Urinary bladder (tissue), 4 donors: ENCODE results near the gene RAB31. TPM values are rescaled to one million over a fixed set of nuclear protein-coding genes. Genes with fewer than 3 reads are reported as not detected.

Experiments used
- DNase-seq: peaks from one replicate; pipeline ENCODE4 v3.0.0-alpha.2; 2015; ENCODE audit errors: extremely low spot score
- H3K27ac ChIP-seq: one replicate; pipeline ENCODE4 v1.5.1; 2013; ENCODE audit warnings: low read depth, mild to moderate bottlenecking, moderate library complexity
- H3K36me3 ChIP-seq: one replicate; pipeline ENCODE4 v1.6.1; 2013; ENCODE audit warnings: mild to moderate bottlenecking, moderate library complexity; ENCODE audit not compliant: insufficient read depth
- H3K4me1 ChIP-seq: one replicate; pipeline ENCODE4 v1.6.1; 2013; ENCODE audit warnings: mild to moderate bottlenecking, moderate library complexity; ENCODE audit not compliant: insufficient read depth
- H3K4me3 ChIP-seq: one replicate; pipeline ENCODE4 v1.5.1; 2013; ENCODE audit warnings: low read depth, low read length
- WGBS: extraction: QIAGEN DNeasy Blood & Tissue Kit; methylation state at CpG from one replicate; pipeline ENCODE4 v1.1.7; 2013; 5-methylcytosine and 5-hydroxymethylcytosine counted together
- polyA plus RNA-seq: library from polyadenylated mRNA; stranded (reverse); fragments of 200-250 nt; gene quantifications from one replicate; pipeline ENCODE4 v1.2.3, GENCODE V29; 2013
- total RNA-seq: library from RNA; depleted of rRNA; stranded (reverse); fragments of >200 nt; gene quantifications from one replicate; pipeline ENCODE4 v1.2.3, GENCODE V29; 2014
- donor health status: healthy with polysubstance abuse.
- donor health status: healthy.

Gene RAB31
- total and polyA plus RNA-seq, 2 donors, result 37.1 to 77.2 TPM

- no peaks in the 10 kb centered on the region for H3K36me3 ChIP-seq
- no peak overlapping the region for H3K27ac ChIP-seq
- no peak for DNase-seq
- 86% methylated on average over 14 of the region's 14 CpGs for WGBS
- no peak overlapping the region for H3K4me3 ChIP-seq
- H3K4me1 ChIP-seq, result no peaks in the 10 kb centered on the region
Measured at GRCh38 chr18:9771977-9772660, 64.0 kb downstream of the RAB31 start.

- Histone ChIP-seq H3K4me3 (no peak overlapping the region), H3K36me3 (no peaks in the 10 kb centered on the region), H3K27ac (no peak overlapping the region), H3K4me1 (no peaks in the 10 kb centered on the region)
- no peak for DNase-seq
- 95% methylated on average over 13 of the region's 13 CpGs for WGBS
Measured at GRCh38 chr18:9772847-9773677, 65.0 kb downstream of the RAB31 start.

- no peaks in the 10 kb centered on the region for H3K36me3 ChIP-seq
- no peak overlapping the region for H3K27ac ChIP-seq
- DNase-seq, result no peak
- WGBS, result 89% methylated on average over 5 of the region's 5 CpGs
- H3K4me1 ChIP-seq, result no peaks in the 10 kb centered on the region
- no peak overlapping the region for H3K4me3 ChIP-seq
Measured at GRCh38 chr18:9774150-9774549, 66.0 kb downstream of the RAB31 start.

- Histone ChIP-seq H3K36me3 (no peaks in the 10 kb centered on the region), H3K4me3 (no peak overlapping the region), H3K4me1 (peaks cover 1% of the 10 kb centered on the region), H3K27ac (no peak overlapping the region)
- no peak for DNase-seq
- WGBS, result 86% methylated on average over 10 of the region's 10 CpGs
Measured at GRCh38 chr18:9775178-9775577, 67.1 kb downstream of the RAB31 start.

GRCh38 chr18:9779630-9780029 is 71.5 kb downstream of the RAB31 start:
- Histone ChIP-seq H3K27ac (no peak overlapping the region), H3K4me3 (no peak overlapping the region), H3K36me3 (no peaks in the 10 kb centered on the region), H3K4me1 (peaks cover 1% of the 10 kb centered on the region)
- 86% methylated on average over 4 of the region's 4 CpGs for WGBS
- no peak for DNase-seq

GRCh38 chr18:9782073-9782857 is 74.2 kb downstream of the RAB31 start:
- Histone ChIP-seq H3K4me1 (peaks cover 1% of the 10 kb centered on the region), H3K27ac (no peak overlapping the region), H3K36me3 (no peaks in the 10 kb centered on the region), H3K4me3 (no peak overlapping the region)
- WGBS, result 83% methylated on average over 11 of the region's 11 CpGs
- DNase-seq, result no peak

- Histone ChIP-seq H3K4me3 (no peak overlapping the region), H3K27ac (no peak overlapping the region), H3K36me3 (peaks cover 2% of the 10 kb centered on the region), H3K4me1 (no peaks in the 10 kb centered on the region)
- 86% methylated on average over 3 of the region's 3 CpGs for WGBS
- no peak for DNase-seq
Measured at GRCh38 chr18:9786631-9787030, 78.5 kb downstream of the RAB31 start.

GRCh38 chr18:9787036-9787435 is 78.9 kb downstream of the RAB31 start:
- no peaks in the 10 kb centered on the region for H3K4me1 ChIP-seq
- DNase-seq, result no peak
- 99% methylated on average over 1 of the region's 1 CpG for WGBS
- no peak overlapping the region for H3K27ac ChIP-seq
- peaks cover 2% of the 10 kb centered on the region for H3K36me3 ChIP-seq
- H3K4me3 ChIP-seq, result no peak overlapping the region

GRCh38 chr18:9787712-9788111 is 79.6 kb downstream of the RAB31 start:
- DNase-seq, result no peak
- Histone ChIP-seq H3K4me1 (no peaks in the 10 kb centered on the region), H3K27ac (no peak overlapping the region), H3K36me3 (peaks cover 2% of the 10 kb centered on the region), H3K4me3 (no peak overlapping the region)
- WGBS, result 96% methylated on average over 6 of the region's 6 CpGs

- no peak overlapping the region for H3K4me3 ChIP-seq
- peaks cover 2% of the 10 kb centered on the region for H3K36me3 ChIP-seq
- H3K27ac ChIP-seq, result no peak overlapping the region
- H3K4me1 ChIP-seq, result no peaks in the 10 kb centered on the region
- 95% methylated on average over 1 of the region's 1 CpG for WGBS
- no peak for DNase-seq
Measured at GRCh38 chr18:9788140-9788539, 80.0 kb downstream of the RAB31 start.

GRCh38 chr18:9788860-9789259 is 80.8 kb downstream of the RAB31 start:
- DNase-seq, result no peak
- Histone ChIP-seq H3K27ac (no peak overlapping the region), H3K4me3 (no peak overlapping the region), H3K36me3 (peaks cover 2% of the 10 kb centered on the region), H3K4me1 (no peaks in the 10 kb centered on the region)
- 97% methylated on average over 2 of the region's 2 CpGs for WGBS

- no peak overlapping the region for H3K4me3 ChIP-seq
- H3K36me3 ChIP-seq, result peaks cover 2% of the 10 kb centered on the region
- no peak overlapping the region for H3K27ac ChIP-seq
- 83% methylated on average over 2 of the region's 2 CpGs for WGBS
- no peak for DNase-seq
- H3K4me1 ChIP-seq, result no peaks in the 10 kb centered on the region
Measured at GRCh38 chr18:9790261-9790660, 82.2 kb downstream of the RAB31 start.

- H3K36me3 ChIP-seq, result peaks cover 2% of the 10 kb centered on the region
- H3K4me3 ChIP-seq, result no peak overlapping the region
- H3K4me1 ChIP-seq, result no peaks in the 10 kb centered on the region
- 91% methylated on average over 2 of the region's 2 CpGs for WGBS
- no peak for DNase-seq
- no peak overlapping the region for H3K27ac ChIP-seq
Measured at GRCh38 chr18:9791991-9792390, 83.9 kb downstream of the RAB31 start.
